Breast epithelium (tissue), 3 donors: Measurements from ENCODE around the gene BRICD5.

ENCODE experiments used
- POLR2A ChIP-seq: fragments of 450-650 bp; IDR thresholded peaks from one replicate; pipeline ENCODE4 v1.6.1; 2016; ENCODE audit warnings: antibody characterized with exemption, mild to moderate bottlenecking, moderate library complexity
- POLR2AphosphoS5 ChIP-seq, 3 donors: sonication (generic); formaldehyde crosslinking; IDR thresholded peaks; one replicate each; pipeline ENCODE4 v1.6.1; 2017; ENCODE audit warnings: antibody characterized with exemption in 3 of 3
- TF ChIP-seq, protein P1 (sequence below), 3 donors: fragments of 450-650 bp; IDR thresholded peaks; one replicate each; pipeline ENCODE4 v1.5.1; 2016 to 2017; ENCODE audit warnings: antibody characterized with exemption in 3 of 3, mild to moderate bottlenecking in 3 of 3, moderate library complexity in 3 of 3

DNA sequence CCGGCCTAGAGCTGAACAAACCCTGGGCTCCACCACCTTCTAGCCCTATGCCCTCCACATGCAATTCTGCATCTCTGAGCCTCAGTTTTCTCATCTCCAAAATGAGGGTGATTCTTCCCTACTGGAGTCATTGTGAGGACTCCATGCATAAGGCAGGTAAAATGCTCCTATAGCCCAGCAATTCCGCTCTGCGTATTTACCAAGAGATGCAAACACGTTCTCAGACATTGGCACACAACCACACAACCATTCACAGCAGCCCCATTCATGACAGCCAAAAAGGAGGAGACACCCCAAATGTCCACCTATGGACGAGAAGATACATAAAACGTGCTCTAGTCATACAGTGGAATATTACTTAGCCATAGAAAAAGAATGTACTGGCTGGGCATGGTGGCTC, 10.3 kb downstream of the BRICD5 start:
- TF ChIP-seq, protein P1, sequence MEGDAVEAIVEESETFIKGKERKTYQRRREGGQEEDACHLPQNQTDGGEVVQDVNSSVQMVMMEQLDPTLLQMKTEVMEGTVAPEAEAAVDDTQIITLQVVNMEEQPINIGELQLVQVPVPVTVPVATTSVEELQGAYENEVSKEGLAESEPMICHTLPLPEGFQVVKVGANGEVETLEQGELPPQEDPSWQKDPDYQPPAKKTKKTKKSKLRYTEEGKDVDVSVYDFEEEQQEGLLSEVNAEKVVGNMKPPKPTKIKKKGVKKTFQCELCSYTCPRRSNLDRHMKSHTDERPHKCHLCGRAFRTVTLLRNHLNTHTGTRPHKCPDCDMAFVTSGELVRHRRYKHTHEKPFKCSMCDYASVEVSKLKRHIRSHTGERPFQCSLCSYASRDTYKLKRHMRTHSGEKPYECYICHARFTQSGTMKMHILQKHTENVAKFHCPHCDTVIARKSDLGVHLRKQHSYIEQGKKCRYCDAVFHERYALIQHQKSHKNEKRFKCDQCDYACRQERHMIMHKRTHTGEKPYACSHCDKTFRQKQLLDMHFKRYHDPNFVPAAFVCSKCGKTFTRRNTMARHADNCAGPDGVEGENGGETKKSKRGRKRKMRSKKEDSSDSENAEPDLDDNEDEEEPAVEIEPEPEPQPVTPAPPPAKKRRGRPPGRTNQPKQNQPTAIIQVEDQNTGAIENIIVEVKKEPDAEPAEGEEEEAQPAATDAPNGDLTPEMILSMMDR (IDR thresholded peaks at IDR 0.05) = no peak
- no peak for TF ChIP-seq POLR2A
- TF ChIP-seq POLR2AphosphoS5 (IDR thresholded peaks at IDR 0.05) = no peak
